ENCODE measurements around the gene URB1.
"Not testable (repeated sequence)": the region's sequence is repeated elsewhere in the genome, so short reads cannot be mapped to it uniquely, and the experiment has no call there.

URB1 gene

DNA sequence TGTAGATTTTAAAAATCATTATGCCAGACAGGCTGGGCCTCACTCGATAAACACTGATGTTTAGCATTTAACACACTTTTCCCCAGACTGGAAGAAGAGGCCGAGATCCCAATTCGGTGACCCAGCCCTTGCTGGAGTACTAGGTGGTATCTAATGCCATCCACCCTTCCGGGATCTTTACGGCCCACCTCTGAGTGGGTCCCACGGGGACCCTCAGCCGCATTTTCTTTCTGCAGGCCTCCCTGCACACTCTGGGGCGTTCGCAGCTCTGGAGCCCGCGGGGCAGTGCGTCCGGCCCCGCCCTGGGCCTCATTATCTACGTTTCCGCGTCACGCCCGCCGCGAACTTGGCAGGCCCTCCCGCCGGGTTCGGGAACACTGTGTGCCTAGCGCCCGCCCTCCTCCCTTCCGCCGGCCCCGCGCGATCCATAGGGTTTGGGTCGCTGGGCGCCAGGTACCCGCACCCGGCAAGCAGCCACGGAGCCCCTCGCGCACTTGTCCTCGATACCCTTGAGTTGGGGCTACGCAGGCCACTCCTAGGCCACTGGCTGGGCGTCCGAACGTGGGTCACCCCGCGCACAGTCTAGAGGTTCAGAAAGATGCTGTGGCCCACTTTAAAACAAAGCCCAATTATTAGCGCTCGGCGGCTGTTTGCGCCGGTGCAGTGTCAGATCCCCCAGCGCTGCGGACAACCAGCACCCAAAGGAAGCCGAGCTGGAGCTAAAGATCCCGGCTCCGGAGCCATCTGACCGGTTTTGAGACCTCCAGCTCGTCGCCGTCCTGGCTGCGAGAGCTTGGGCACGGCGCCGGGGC, 18.7 kb upstream of the URB1 start:
- DNase-seq (ENCODE audit: low spot score), result no peak

DNA sequence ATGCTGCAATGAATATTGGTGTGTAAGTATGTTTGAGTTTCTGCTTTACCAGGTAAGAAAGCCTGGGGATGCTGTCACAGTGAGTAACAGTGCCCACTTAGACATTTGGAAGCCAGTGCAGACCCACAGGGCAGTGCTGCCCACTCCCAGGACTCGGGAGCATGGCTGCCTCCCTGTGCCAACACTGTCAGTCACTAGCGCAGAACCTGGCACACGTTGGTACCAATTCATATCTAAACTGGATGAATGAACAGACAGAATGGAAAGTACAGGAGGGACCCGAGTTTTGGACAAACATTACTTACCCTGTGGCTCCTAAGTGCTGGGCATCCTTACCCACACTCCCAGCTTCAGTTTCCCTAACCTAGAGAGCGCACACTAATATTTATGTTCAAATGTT, 18.1 kb upstream of the URB1 start:
- no peak for DNase-seq (ENCODE audit: low spot score)

DNA sequence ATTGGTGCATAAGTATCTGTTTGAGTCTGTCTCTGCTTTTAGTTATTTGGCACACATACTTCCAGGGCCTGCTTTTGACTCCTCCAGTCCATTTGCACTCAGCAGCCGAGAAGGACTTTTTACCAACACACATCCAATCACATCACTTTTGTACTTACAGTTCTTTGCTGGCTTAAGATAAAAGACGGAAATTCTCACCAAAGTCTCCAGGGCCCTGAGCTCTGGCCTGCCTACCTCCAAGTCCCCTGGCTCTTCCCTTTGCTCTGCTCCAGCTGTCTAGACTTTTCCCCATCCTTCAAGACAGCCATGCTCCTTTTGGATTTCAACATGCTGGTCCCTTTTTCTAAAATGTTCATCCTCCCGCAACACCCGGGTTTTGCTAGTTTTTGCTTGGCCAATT, 17.5 kb upstream of the URB1 start:
- no peak for DNase-seq (ENCODE audit: low spot score)

DNA sequence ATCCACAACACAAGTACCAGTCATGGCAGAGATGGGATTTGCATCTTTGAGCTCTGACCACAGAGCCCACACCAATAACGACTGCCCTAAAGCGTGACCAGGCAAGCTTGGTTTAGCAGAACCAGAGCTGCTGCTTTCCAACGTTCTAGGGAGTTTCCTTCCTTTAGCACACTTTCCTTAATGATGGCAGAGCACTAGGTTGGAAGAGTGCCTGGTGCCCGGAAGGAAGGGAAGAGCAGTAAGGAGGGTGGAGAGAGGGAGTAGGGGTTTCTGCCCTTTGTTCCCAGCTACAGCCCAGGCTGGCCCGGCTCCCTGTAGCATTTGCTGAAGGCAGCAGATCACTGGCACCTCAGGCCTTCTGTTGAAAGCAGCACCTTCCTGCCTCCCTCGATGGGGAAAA, 13.6 kb upstream of the URB1 start:
- no peak for DNase-seq (ENCODE audit: low spot score)

DNA sequence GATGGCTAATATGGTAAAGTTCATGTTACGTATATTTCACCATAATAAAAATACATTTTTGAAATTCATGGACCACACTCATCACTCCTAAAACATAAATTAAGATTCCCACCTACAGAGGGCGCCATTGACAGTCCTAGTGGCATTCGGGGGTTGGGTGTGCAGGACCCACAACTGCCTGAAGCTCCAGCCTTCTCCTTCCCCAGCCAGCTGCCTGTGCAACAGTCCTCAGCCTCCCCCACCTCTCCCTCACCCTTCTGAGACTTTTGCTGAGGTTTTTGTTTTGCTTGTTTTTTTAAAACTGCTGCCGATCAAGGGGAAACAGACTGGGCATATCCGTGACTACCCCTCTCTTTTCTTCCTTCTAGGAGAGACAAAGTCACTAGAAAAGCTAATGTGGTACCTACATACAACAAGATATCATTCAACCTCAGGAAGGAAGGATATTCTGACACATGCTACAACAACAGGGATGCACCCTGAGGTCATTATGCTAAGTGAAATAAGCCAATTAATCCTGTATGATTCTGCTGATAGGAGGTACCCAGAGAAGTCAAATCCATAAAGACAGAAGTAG, 10.5 kb upstream of the URB1 start:
- peak; percentile 49 for DNase-seq (ENCODE audit: low spot score)

DNA sequence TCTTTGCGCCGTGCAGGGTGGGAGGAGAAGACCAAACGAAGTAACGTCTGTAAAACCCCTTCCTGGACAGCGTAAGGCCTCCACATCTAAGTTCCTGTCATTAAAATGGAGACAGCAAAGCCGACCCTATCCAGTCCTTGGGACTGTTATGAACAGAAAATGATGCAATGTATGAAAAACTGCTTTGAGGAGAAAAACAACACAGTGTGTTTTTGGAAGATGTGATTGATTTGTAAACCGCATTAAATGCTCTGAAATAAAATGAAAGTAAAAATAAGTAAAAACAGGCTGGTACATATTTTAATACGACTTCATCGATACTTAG, 827 bp upstream of the URB1 start:
- no peak for DNase-seq (ENCODE audit: low spot score)

DNA sequence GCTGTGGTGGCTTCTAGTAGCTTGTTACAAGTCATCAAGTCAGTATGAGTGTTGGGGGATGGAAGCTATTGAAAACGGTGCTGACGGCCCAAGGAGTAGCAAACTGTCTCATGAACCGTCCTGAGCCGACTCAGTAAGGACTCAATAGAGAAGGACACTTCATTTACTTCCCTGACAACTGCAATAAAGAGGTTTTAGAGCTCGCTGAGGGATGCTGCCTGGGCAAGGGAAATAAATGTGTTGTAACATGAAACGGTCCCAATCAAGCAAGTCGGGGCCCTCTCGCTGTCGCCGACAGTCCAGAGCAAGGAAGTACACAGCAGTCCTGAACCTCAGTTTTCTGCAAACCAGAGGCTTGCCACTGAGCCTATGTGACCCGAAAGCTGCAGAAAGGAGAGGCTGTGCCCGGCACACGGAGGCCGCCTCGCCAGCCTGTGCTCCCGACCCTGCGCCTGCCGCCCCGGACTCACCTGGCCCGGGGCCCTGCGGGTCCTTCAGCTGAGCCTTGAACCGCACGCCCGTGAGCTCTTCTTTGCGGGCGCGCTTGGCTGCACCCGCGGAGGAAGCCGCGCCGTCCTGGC, 423 bp downstream of the URB1 start:
- no peak for DNase-seq (ENCODE audit: low spot score)

DNA sequence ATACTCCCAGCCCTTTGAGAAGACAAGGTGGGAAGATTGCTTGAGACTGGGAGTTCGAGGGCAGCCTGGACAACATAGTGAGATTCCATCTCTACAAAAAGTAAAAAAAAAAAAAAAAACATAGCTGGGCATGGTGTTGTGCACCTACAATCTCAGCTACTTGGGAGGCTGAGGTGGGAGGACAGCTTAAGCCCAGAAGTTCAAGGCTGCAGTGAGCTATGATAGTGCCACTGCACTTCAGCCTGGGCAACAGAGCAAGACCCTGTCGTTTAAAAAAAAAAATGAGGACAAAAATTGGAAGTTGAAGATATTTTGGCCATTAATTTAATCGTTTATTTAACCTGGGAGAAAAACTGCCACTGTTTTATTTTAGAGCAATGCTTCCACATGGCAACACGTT, 1.1 kb downstream of the URB1 start:
- no peak for DNase-seq (ENCODE audit: low spot score)

DNA sequence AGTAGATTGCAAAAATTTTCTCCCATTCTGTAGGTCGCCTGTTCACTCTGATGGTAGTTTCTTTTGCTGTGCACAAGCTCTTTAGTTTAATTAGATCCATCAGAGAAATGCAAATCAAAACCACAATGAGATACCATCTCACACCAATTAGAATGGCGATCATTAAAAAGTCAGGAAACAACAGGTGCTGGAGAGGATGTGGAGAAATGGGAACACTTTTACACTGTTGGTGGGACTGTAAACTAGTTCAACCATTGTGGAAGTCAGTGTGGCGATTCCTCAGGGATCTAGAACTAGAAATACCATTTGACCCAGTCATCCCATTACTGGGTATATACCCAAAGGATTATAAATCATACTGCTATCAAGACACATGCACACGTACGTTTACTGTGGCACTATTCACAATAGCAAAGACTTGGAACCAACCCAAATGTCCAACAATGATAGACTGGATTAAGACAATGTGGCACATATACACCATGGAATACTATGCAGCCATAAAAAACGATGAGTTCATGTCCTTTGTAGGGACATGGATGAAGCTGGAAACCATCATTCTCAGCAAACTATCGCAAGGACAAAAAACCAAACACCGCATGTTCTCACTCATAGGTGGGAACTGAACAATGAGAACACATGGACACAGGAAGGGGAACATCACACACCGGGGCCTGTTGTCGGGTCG, 2.1 kb downstream of the URB1 start:
- not testable (repeated sequence) for DNase-seq (ENCODE audit: low spot score)

DNA sequence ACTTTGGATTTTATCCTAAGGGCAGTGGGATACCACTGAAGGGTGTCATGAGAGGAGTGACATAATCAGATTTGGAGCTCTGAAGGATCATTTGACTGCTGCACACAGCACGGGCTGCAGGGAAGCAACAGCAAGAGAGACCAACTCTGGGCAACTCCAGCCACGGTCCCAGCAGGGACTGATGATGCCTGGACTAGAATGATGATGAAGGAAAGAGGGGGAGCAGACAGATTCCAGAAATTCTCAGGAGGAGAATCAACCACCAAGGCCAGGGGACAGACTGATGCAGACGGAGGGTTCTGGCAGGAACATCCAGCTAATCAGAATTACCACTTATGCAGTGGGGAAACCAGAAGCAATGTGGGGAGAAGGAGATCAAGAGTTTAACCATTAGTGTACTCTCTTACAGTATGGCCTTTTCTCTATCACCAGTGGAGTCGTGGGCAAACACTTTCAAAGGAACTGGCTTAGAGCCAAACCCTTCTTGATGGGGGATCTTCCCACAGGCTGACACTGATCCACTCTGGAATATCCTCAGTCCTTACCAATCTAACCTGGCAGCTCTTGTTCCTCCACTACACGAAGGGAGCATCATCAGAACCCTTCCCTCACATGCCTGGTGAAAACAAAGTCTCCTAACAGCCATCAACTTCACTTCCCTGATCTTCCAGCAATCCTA, 3.3 kb downstream of the URB1 start:
- DNase-seq (ENCODE audit: low spot score), result no peak

DNA sequence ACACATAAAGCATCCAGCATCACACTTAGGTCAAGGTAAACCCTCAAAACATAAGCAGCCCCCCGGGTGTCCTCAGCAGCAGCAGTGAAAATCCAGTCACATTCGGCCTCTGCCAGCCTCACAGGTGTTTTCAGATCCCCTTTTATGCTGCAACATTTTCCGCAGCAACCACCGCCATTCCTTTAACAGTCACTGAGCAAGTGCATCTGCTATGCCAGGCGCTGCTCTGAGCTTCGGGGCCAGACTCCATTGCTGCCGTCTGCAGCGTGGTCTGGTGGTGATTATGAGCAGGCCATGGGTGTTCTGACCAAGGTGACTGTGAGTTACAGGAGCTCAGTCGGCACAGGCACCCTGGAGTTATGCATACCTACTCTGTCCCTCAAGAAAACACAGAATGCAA, 4.5 kb downstream of the URB1 start:
- no peak for DNase-seq (ENCODE audit: low spot score)

DNA sequence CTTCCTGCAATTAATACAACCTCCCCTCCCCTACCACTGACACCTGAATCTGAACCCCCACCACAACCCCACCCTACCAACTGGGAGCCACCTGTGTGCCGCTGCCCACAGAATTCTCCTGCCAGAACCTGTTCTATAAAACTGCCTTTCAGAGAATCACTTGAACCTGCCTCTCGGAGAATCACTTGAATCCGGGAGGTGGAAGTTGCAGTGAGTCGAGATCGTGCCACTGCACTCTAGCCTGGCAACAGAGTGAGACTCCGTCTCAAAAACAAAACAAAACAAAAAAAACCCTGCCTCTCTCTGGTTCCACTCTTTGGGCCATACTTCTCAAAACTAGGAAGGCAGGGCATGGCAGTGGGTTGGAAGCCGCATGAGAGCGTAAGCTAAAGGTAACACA, 5.7 kb downstream of the URB1 start:
- DNase-seq (ENCODE audit: low spot score), result no peak

DNA sequence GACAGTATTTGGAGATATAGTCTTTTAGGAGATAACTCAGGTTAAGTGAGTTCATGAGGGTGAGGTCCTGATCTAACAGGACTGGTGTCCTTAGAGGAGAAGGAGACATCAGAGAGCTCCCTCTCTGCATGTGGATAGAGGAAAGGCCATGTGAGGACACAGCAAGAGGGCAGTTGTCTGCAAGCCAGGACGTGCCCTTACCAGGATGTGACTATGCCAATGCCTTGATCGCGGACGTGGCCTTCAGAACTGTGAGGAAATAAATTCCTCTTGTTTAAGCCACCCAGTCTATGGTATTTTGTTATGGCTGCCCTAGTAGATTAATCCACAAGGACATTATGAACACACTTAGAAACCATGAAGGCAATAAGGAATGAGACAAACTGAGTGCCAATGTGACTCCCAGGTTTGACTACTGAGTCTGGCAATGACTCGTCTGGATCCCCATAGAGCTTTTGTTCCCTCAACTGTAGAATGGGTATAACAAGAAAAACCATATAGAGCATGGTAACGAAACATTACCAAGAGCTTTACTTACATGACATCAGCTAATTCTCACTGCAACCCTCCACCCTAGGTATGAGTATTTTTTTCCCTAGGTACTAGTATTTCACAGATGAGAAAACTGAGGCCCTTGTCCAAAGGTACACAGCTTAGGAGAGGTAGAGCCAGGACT, 6.5 kb downstream of the URB1 start:
- DNase-seq (ENCODE audit: low spot score), result no peak

DNA sequence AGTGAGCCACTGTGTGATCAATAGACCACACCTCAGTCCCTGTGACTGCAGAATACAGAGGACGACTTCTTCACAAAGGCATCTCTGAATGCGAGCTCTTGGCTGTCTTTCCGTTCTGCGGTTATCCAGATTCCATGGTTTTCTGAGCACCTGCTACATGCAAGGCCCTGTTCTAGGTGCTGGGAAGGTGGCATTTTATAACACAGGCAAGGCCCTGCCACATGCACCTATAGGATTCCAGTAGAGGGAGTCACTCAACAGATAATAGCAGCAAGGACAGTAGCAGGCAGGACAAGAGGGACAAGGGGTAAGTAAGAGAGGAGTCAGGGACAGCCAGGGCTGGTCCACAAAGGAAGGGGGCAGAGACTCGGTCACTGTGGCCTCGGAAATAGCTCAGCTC, 9.0 kb downstream of the URB1 start:
- DNase-seq (ENCODE audit: low spot score), result no peak

DNA sequence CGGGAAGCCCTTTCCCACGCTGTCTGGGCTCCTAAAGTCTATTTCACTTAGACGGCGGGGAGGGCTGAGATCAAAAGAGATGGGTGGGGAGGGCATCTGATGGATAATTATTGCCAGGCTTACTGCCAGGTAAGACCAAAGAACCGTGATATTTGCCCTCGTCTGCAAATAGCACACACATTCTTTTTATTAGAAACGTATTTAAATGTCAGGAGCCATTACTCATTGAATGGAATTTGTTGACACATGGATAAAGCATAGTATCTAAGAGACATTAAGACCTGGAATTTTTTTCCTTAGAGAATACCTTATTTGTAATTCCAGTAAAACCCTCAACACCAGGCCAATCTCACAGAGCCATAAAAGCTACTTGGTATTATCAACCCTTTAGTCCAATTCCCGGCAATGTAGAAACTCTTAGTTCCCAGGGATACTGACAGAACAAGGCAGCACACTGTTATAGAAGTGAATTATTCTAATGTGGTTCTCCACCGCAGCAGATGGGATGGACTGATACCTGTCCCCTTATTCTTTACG, 10.6 kb downstream of the URB1 start:
- no peak for DNase-seq (ENCODE audit: low spot score)

DNA sequence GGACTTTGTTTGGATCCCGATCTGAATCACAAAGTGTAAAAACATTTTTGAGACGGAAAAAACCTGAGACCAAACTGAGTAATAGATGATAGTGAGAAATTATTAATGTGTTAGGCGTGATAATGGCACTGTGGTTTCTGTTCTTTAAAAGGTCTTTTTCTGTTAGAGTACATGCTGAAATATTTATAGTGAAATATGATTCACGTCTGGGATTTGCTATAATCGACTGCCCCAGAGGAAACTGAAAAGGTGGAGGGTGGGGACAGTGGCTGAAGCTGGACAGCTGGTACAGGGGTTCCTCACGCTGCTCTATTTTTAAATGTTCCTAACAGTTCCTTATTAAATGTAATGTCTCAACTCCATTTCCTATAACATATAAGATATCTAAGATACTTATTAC, 11.2 kb downstream of the URB1 start:
- DNase-seq (ENCODE audit: low spot score), result no peak

DNA sequence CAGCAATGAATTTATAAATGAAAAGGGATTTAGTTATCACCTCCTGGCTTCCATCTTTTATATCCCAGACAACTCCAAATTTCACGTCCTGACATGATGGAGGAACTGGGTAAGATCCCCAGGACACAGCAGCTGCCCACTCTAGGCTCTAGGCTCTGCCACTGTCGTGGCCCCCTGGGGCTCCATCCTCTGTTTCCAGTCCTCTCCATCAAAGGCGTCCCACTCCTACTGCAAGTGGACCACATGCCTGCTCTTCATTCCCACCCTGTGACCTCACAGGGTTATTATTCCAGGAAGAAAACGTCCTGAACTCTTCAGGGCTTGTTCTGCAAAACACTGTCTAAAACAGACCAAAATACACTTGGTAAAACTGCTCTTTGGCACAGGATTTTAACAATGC, 11.9 kb downstream of the URB1 start:
- DNase-seq (ENCODE audit: low spot score), result no peak

DNA sequence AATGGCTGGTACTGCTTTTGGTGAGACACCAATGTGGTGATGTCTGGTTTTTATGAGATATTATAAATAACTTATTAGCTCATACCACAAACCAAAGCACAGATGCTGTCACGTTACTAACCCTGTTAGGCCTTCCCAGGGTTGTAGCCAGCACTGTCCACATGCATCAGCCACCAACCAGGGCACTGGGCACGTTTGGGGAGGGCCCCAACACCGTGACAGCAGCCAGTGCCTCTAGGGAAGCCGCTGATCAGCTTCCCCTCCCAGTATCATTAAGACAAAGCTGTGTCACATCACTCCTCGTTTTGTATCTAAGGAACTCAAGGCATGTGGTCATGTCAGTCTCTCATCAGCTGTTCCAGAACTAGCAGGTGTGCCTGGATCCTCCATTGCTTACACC, 13.9 kb downstream of the URB1 start:
- DNase-seq (ENCODE audit: low spot score), result no peak

DNA sequence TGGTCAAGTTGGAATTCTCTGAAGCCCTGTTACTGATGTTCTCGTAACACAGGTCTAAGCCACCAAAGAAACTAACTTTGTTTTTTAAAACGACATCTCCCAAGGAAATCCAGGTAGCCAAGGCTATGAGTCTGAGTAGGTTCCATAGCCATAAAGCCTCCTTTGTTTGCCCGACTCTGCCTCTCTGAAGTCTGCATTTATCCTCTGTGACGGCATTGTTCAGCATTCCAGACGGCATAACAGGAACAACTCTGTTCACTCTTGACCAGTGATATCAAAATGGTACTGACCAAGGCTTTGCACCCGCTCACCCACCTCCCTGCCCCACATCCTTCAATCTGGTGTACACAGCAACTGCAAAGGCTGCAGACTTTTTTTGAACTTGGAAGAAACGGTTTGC, 14.8 kb downstream of the URB1 start:
- no peak for DNase-seq (ENCODE audit: low spot score)

DNA sequence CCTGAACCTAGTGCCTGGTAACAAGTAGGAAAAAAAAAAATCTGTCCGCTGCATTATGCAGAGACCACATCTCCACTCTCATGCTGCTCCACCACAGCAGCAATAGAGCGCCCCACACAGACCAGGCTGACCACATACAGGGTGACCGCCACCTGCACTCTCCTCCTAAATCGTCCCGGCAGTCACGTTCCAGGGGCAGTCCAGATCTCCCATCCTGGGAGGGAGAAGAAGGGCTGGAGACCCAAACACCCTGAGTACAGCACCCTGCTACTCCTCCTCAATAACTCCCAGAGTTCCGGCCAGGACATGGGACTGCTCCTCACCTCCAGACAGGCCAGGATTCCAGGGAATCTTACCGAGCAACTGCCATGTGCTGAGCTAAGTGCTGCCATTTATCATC, 15.3 kb downstream of the URB1 start:
- DNase-seq (ENCODE audit: low spot score), result no peak

DNA sequence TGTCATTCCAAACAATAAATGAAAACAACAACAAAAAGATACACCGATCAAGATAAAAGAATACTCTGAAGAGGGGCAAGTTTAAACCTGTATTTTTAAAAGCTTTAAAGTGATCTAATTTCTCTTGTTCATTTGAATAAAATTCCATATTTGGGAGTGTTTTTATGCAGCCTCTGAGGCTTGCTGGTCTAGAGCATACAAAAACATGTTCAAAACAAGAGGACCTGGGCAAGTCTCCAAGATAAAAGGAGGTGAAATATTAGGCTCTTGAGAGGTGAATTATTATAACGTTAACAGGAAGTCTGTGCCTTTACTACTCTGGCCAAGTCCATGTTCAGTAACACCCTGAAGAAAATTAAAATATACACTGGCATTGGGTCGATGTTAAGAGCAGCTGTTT, 20.1 kb downstream of the URB1 start:
- no peak for DNase-seq (ENCODE audit: low spot score)

DNA sequence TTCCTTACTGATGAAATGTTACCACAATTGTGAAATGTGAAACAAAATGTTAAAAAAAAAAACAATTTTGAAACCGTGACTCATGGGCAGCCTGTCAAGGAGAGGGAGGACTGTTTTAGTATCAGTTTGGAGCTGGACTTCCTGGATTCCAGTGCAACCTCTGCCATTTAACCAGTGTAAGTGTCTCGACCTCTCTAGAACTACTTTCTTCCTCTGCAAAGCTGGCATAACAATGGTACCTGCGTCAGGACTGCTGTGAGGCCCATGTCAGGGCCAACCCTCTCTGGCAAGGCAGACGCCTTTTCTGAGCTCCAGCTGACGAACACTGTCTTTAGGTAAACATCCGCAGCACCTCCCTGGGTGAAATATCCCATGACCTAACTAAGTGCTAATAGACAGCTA, 20.9 kb downstream of the URB1 start:
- no peak for DNase-seq (ENCODE audit: low spot score)
